Fibroblast of the conjunctiva (primary cell): ENCODE measurements around the gene CTCF.
"Not testable (repeated sequence)": the region's sequence is repeated elsewhere in the genome, so short reads cannot be mapped to it uniquely, and the experiment has no call there.

Experiments used
- DNase-seq: peaks from one replicate; pipeline ENCODE4 v3.0.0-alpha.2; 2010; ENCODE audit warnings: low read depth

Gene CTCF

GRCh38 chr16:67562526-67562917 lies at the start of gene CTCF:
CTCF (plus strand) TSS chr16:67562526; CDS start chr16:67610833, 48,307 bp downstream.
- peak; percentile 68 for DNase-seq

- DNase-seq, result not testable (repeated sequence)
These were observed 48.4 kb upstream of the CTCF start for GRCh38 chr16:67513892-67514291.

DNA sequence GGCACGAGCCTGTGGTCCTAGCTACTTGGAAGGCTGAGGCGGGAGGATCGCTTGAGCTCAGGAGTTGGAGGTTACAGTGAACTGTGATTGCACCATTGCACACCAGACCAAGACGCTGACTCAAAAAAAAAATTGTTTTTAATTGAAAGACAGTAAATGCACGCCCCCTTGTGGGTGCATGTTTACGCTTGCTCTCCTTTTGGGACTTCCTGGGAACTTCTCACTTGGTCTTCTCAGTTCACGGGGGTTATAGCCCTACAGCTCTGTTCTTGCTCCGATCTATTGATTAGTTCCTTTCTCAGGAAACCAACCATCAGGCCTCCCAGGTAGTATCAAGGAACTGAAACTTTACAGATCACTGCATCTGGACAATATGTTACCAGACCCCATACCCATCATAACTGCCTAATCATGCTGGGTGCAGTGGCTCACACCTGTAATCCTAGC lies 47.9 kb upstream of the CTCF start:
- DNase-seq, result peak; percentile 76

- DNase-seq, result no peak
These were observed 45.8 kb upstream of the CTCF start for GRCh38 chr16:67516296-67517154.

GRCh38 chr16:67517155-67517445 lies 45.2 kb upstream of the CTCF start:
- DNase-seq, result no peak

- DNase-seq, result no peak
These were observed 44.5 kb upstream of the CTCF start for GRCh38 chr16:67517661-67518423.

- no peak for DNase-seq
These were observed 43.6 kb upstream of the CTCF start for GRCh38 chr16:67518676-67519075.

GRCh38 chr16:67519242-67519641 lies 43.1 kb upstream of the CTCF start:
- no peak for DNase-seq

DNA sequence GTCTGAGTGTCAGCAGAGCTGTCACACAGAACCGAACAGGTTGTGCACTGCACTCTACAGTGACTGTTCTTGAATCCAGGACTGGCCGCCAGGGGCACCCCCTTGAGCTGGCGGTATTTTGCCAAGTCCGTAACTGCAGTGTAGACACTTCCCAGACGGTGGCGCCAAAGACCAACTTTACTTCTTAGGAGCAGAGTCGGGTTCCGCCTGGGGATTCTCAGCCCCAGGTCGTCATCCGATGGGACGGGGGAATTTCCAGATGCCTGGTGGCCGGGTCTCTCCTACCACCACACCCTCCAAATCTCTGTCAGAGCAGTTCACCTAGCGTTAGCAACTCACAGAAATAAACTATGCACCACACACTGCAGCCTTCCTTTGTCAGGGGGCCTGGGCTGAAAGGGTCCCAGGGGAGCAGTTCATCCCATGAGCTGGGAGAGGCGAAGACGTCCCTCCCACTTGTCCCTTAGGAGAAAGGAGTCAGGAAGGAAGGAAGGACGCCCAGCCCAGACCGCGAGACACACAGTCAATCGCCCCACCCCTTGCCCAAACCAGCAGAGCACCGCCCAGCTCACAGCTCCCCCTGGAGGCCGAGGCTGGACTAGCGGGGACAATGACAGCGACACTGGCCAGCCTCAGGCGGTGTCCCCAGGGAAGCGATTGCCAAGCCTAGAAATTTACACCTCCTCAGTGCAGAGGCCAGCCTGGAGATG lies 41.1 kb upstream of the CTCF start:
- DNase-seq, result peak; percentile 92

- no peak for DNase-seq
These were observed 37.0 kb upstream of the CTCF start for GRCh38 chr16:67525176-67525860.

DNA sequence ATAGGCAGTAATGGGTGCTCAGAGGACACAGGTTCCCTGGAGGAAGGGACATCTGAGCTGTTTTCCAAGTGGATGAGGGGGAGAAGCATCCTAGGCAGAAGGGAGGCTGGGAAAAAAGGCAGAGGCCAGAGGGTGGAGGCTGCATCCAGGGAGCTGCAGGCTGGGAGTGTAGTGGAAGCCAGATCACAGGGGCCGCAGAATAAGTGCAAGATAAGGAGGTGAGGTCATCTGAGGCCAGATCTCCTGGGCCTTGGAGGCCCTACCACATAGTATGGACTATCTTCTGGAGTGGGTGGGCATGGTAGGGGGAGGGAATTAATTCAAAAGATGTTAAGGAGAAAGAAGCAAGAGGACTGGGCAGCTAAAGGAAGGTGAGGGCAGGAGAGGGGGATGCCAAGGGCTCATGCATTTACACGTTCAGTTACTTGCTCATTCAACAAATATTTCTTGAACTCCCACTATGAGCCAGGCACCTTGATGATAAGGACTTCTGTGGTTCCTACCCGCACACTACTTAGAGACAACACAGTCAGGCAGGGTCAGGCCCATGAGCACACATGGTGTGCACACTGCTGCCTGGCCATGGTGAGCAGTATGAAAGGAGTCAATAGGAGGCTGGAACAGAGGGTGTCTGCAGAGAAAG lies 36.1 kb upstream of the CTCF start:
- DNase-seq, result no peak

DNA sequence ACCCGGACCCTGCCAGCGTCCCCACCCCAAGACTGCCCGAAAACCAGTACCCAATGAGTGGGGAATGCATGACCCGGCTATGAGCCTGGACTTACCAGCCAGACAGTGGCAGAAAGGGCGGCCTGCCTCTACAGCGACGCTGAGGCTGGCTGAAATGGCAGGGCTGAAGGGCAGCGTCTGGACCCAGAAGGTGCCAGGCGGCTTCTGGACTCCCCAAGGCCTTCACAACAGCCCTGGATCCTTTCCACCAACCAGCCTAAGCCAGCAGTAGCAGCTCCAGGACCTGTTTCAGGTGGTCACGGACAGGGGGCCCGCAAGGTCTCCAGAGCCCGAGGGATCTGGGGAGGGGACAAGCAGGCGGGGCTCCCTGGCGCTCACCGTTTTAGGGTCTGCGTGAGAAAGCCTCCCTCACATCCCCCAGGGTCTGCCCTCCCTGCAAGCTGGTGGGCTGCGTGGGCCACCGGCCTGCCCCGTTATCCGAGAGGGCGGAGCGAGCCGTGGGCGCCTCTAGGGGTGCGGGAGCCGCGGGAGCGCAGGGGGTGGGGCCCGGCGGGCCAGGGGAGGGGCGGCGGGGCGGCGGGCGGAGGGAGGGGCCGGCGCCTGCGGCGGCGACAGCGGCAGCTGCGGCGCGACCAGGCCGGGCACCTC lies 34.0 kb upstream of the CTCF start, which contains the start of gene RIPOR1:
Gene RIPOR1 (plus strand): TSS at position 608 of the 648 bp plus-strand sequence. CDS start 9,618 bp downstream, outside the sequence.
- DNase-seq, result no peak

DNA sequence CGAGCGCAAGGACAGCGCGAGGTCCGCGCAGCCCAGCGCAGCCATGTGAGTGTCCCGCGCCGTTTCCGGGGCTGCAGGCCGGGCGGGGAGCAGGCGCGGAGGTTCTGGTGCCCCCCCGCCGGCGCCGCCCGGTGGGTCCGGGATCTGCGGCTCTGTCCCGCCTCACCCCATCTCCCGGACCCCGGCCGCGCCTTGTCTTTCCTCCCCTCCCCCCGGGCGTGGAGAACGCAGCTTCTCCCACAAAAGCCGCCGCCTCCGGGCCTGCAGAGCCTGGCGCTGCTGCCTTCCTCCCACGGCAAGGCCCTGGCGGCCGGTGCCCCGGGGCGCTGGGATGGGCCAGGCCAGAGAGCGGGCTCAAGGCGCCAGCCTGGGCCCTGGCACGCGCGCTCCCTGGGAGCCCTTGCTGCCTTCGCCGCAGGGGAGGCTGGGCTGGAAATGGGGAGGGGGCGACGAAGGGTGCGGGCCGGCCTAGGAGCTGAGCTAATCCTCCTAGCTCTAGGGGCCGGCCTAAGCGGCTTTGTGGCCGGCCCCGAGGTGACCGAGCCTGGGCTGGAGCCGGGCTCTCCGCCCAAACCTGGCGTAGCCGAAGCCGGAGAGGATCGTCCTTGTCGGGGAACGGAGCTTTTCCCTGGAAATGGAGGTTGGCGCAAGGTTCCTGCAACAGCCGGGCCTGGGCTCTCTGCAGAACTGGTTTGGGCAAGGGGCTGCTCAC lies 33.3 kb upstream of the CTCF start:
- no peak for DNase-seq

DNA sequence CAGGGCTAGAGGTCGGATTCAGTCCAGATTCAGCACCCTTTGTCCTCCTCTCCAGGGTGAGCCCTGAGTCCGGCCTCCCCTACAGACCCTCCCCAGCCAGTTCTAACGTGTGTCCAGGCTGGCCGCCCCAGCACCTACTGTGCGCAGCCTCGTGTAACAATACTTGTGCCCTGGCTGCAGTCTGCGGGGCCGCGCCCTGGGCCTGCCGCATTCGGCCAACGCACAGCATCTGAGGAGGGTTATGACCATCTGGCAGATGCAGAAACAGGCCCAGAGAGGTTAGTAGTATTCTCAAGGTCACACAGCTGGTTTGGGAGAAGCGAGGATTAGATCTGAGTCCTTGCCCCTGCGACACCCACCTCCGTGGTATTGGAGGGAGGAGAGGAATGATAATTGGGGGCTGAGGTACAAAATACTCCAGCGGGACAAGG lies 32.7 kb upstream of the CTCF start:
- DNase-seq, result no peak

GRCh38 chr16:67530013-67530939 lies 32.0 kb upstream of the CTCF start:
- DNase-seq, result peak; percentile 46

DNA sequence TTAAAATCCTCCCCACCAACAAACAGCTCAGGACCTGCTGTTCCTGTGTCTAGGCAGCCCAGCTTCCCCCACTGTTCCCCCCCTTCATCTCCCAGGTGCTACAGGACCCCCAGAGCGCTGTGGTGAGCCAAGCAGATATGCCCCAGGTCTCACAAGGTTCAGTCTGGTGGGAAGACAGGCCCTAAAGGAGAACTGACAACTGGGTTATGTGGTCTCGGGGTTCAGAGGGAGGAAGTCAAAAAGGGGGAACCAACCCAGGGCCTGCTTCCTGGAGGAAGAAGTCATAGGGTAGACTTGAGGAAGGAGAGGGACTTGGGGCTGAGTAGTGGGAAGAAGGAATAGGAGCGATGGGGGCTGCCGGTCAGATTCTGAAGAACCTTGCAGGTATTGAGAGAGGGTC lies 31.1 kb upstream of the CTCF start:
- no peak for DNase-seq

GRCh38 chr16:67533024-67533560 lies 29.2 kb upstream of the CTCF start:
- DNase-seq, result no peak

DNA sequence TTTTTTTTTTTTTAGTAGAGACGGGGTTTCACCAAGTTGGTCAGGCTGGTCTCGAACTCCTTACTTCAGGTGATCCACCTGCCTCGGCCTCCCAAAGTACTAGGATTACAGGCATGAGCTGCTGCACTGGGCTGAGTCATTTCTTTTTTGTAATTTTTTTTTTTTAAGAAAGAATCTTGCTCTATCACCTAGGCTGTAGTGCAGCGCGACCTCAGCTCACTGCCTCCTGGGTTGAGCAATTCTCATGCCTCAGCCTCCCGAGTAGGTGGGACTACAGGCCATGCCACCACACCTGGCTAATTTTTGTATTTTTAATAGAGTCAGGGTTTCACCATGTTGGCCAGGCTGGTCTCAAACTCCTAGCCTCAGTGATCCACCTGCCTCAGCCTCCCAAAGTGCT lies 28.3 kb upstream of the CTCF start:
- DNase-seq, result not testable (repeated sequence)

- DNase-seq, result no peak
These were observed 27.9 kb upstream of the CTCF start for GRCh38 chr16:67534431-67534830.
